H9 (cell line): ENCODE measurements around the gene CRY2. TPM values are rescaled to one million over a fixed set of nuclear protein-coding genes. Genes with fewer than 3 reads are reported as not detected.
A peak's percentile ranks its signal among the peaks of the same experiment; 100 is the strongest.

Source experiments
- DNase-seq: peaks from one replicate; pipeline ENCODE4 v3.0.0-alpha.2; 2017
- H2AFZ ChIP-seq: one replicate; pipeline ENCODE4 v1.6.1; 2013; ENCODE audit warnings: mild to moderate bottlenecking, low read length, control low read depth, moderate library complexity
- H2AK5ac ChIP-seq: 2 replicates; pipeline ENCODE4 v1.6.1; 2013; ENCODE audit warnings: low read length, control low read depth, mixed read lengths; ENCODE audit not compliant: insufficient read length
- H2BK120ac ChIP-seq: one replicate; pipeline ENCODE4 v1.6.1; 2013; ENCODE audit warnings: low read depth, mild to moderate bottlenecking, low read length, control low read depth, inconsistent platforms; ENCODE audit not compliant: poor library complexity, severe bottlenecking
- H2BK12ac ChIP-seq: 2 replicates; pipeline ENCODE4 v1.6.1; 2013; ENCODE audit warnings: low read length, control low read depth, mixed read lengths, low read depth; ENCODE audit not compliant: insufficient read length
- H2BK15ac ChIP-seq: 2 replicates; pipeline ENCODE4 v1.6.1; 2013; ENCODE audit warnings: low read depth, low read length, control low read depth
- H2BK20ac ChIP-seq: one replicate; pipeline ENCODE4 v1.6.1; 2013; ENCODE audit warnings: low read depth, mild to moderate bottlenecking, low read length, control low read depth, inconsistent platforms; ENCODE audit not compliant: poor library complexity, severe bottlenecking
- H2BK5ac ChIP-seq: 2 replicates; pipeline ENCODE4 v1.6.1; 2013; ENCODE audit warnings: low read length, control low read depth, mixed read lengths; ENCODE audit not compliant: insufficient read length
- H3K14ac ChIP-seq: 2 replicates; pipeline ENCODE4 v1.6.1; 2013; ENCODE audit warnings: low read length, control low read depth; ENCODE audit not compliant: insufficient read depth
- H3K18ac ChIP-seq: 2 replicates; pipeline ENCODE4 v1.6.1; 2013; ENCODE audit warnings: low read depth, mild to moderate bottlenecking, mixed read lengths, low read length, control low read depth; ENCODE audit not compliant: insufficient read length
- H3K23ac ChIP-seq: 2 replicates; pipeline ENCODE4 v1.6.1; 2013; ENCODE audit warnings: low read length, control low read depth, mixed read lengths, low read depth; ENCODE audit not compliant: insufficient read length
- H3K23me2 ChIP-seq: 2 replicates; pipeline ENCODE4 v1.6.1; 2013; ENCODE audit warnings: low read depth, mild to moderate bottlenecking, mixed read lengths, low read length, control low read depth; ENCODE audit not compliant: insufficient read length, poor library complexity, severe bottlenecking
- H3K27ac ChIP-seq: 2 replicates; pipeline ENCODE4 v1.5.1; 2013; ENCODE audit warnings: low read length, control low read depth, mixed read lengths, low read depth; ENCODE audit not compliant: insufficient read length
- H3K27me3 ChIP-seq: 2 replicates; pipeline ENCODE4 v1.6.1; 2013; ENCODE audit warnings: low read length, control low read depth, inconsistent platforms; ENCODE audit not compliant: insufficient read depth
- H3K4ac ChIP-seq: 2 replicates; pipeline ENCODE4 v1.6.1; 2013; ENCODE audit warnings: low read depth, mild to moderate bottlenecking, control low read depth, inconsistent platforms, low read length, moderate library complexity
- H3K4me1 ChIP-seq: 2 replicates; pipeline ENCODE4 v1.6.1; 2013; ENCODE audit warnings: low read length, control low read depth, inconsistent platforms; ENCODE audit not compliant: insufficient read depth
- H3K4me2 ChIP-seq: 2 replicates; pipeline ENCODE4 v1.6.1; 2013; ENCODE audit warnings: low read length, control low read depth, mixed read lengths; ENCODE audit not compliant: insufficient read length, insufficient read depth
- H3K56ac ChIP-seq: 2 replicates; pipeline ENCODE4 v1.6.1; 2013; ENCODE audit warnings: low read depth, mild to moderate bottlenecking, mixed read lengths, low read length, control low read depth; ENCODE audit not compliant: insufficient read length
- H3K79me1 ChIP-seq: 2 replicates; pipeline ENCODE4 v1.6.1; 2013; ENCODE audit warnings: low read depth, mild to moderate bottlenecking, moderate library complexity, low read length, control low read depth, inconsistent platforms; ENCODE audit not compliant: insufficient read depth, poor library complexity, severe bottlenecking
- H3K79me2 ChIP-seq: 2 replicates; pipeline ENCODE4 v1.6.1; 2013; ENCODE audit warnings: low read length, control low read depth, inconsistent platforms; ENCODE audit not compliant: insufficient read depth
- H3K9ac ChIP-seq: 2 replicates; pipeline ENCODE4 v1.6.1; 2013; ENCODE audit warnings: low read length, control low read depth, mixed read lengths; ENCODE audit not compliant: insufficient read length; ENCODE audit errors: extremely low read depth
- H3K9me3 ChIP-seq: one replicate; pipeline ENCODE4 v1.6.1; 2013; ENCODE audit warnings: low read depth, low read length, inconsistent platforms; ENCODE audit not compliant: control insufficient read depth
- H3T11ph ChIP-seq: one replicate; pipeline ENCODE4 v1.6.1; 2013; ENCODE audit warnings: mild to moderate bottlenecking, low read length, control low read depth, inconsistent platforms
- H4K20me1 ChIP-seq: one replicate; pipeline ENCODE4 v1.6.1; 2013; ENCODE audit not compliant: control insufficient read depth, insufficient read length, insufficient read depth
- H4K5ac ChIP-seq: 2 replicates; pipeline ENCODE4 v1.6.1; 2013; ENCODE audit warnings: low read depth, mild to moderate bottlenecking, mixed read lengths, low read length, control low read depth; ENCODE audit not compliant: insufficient read length
- H4K8ac ChIP-seq: replicated peaks from 2 replicates; pipeline ENCODE4 v1.6.1; 2013; ENCODE audit warnings: low read length, control low read depth, mixed read lengths, low read depth; ENCODE audit not compliant: insufficient read length
- H4K91ac ChIP-seq: 2 replicates; pipeline ENCODE4 v1.6.1; 2013; ENCODE audit warnings: low read depth, mild to moderate bottlenecking, moderate library complexity, mixed read lengths, low read length, control low read depth; ENCODE audit not compliant: insufficient read length
- H3K27ac Mint-ChIP-seq, 3 experiments: 2 replicates in 2 of 3; 3 replicates in 1 of 3; pipeline ENCODE4 v1.8.0; 2020 to 2021; ENCODE audit warnings: mixed read lengths in 3 of 3, mild to moderate bottlenecking in 1 of 3, moderate library complexity in 1 of 3
- H3K27me3 Mint-ChIP-seq: 2 replicates; pipeline ENCODE4 v1.8.0; 2021; ENCODE audit warnings: low read depth, mild to moderate bottlenecking, moderate library complexity, mixed read lengths
- H3K36me3 Mint-ChIP-seq, 3 experiments: 2 replicates in 2 of 3; 3 replicates in 1 of 3; pipeline ENCODE4 v1.8.0; 2020 to 2021; ENCODE audit warnings: low read depth in 3 of 3, mixed read lengths in 3 of 3; ENCODE audit not compliant: insufficient read depth in 1 of 3
- H3K4me1 Mint-ChIP-seq, 2 experiments: 2 replicates each; pipeline ENCODE4 v1.8.0; 2020; ENCODE audit warnings: mixed read lengths in 2 of 2
- H3K4me3 Mint-ChIP-seq, 2 experiments: 2 replicates in 1 of 2; 3 replicates in 1 of 2; pipeline ENCODE4 v1.8.0; 2020 to 2021; ENCODE audit warnings: mild to moderate bottlenecking in 2 of 2, mixed read lengths in 2 of 2, moderate library complexity in 1 of 2
- H3K9me3 Mint-ChIP-seq, 2 experiments: 2 replicates in 1 of 2; 3 replicates in 1 of 2; pipeline ENCODE4 v1.8.0; 2020; ENCODE audit warnings: mild to moderate bottlenecking in 2 of 2, mixed read lengths in 2 of 2, moderate library complexity in 1 of 2
- WGBS: extraction: QIAGEN DNeasy Blood & Tissue Kit; methylation state at CpG from one replicate; pipeline ENCODE4 v1.1.7; 2013; ENCODE audit warnings: missing lambda C conversion rate, low lambda C conversion rate, mixed read lengths; ENCODE audit not compliant: insufficient read length; ENCODE audit errors: extremely low coverage; 5-methylcytosine and 5-hydroxymethylcytosine counted together
- total RNA-seq: library from RNA; stranded (reverse); gene quantifications from 2 replicates; pipeline ENCODE4 v1.2.1, GENCODE V29; 2021
- TF ChIP-seq, protein P1 (sequence below): fragments of 200-600 bp; sonication (generic); conservative IDR thresholded peaks from 3 replicates; pipeline ENCODE4 v1.8.0; 2021; ENCODE audit warnings: antibody characterized with exemption, mild to moderate bottlenecking

Gene CRY2
- total RNA-seq, 1 experiment from 2014 or later, result 14.4 TPM

- no peak overlapping the region for H2BK120ac ChIP-seq
- H3K27ac Mint-ChIP-seq, result peak overlapping the region in 1 of 3 experiments; percentile 20; a peak in 2 of 7 replicates
- no peak overlapping the region for H3K18ac ChIP-seq
- no peak overlapping the region for H2BK12ac ChIP-seq
- no CpG with 5 or more reads among the region's 5 CpGs for WGBS
- H3K4me1 ChIP-seq, result peaks cover 4% of the 10 kb centered on the region
- peaks cover 8 to 49% (median 48%) of the 10 kb centered on the region in 3 experiments; a peak in 6 of 7 replicates for H3K36me3 Mint-ChIP-seq
- no peak overlapping the region for H4K5ac ChIP-seq
- no peaks in the 10 kb centered on the region for H3K79me1 ChIP-seq
- H3K4me3 Mint-ChIP-seq, result peak overlapping the region in 1 of 2 experiments; percentile 44; a peak in 2 of 5 replicates
- H2BK20ac ChIP-seq, result no peak overlapping the region
- no peak overlapping the region for H3K56ac ChIP-seq
- no peak for DNase-seq
- no peaks in the 10 kb centered on the region for H3K23me2 ChIP-seq
- H2BK15ac ChIP-seq, result no peak overlapping the region
- peaks cover 21 to 42% of the 10 kb centered on the region in 2 experiments for H3K4me1 Mint-ChIP-seq
- H3K27ac ChIP-seq, result no peak overlapping the region
- H2BK5ac ChIP-seq, result no peak overlapping the region
- no peaks in the 10 kb centered on the region; the same call in 1 of the 2 replicates for H3K79me2 ChIP-seq
- H3K9me3 ChIP-seq, result no peaks in the 10 kb centered on the region
- H2AK5ac ChIP-seq, result no peak overlapping the region
- H3K9me3 Mint-ChIP-seq, result no peaks in the 10 kb centered on the region
- no peak overlapping the region for H4K8ac ChIP-seq
- no peak overlapping the region for H2AFZ ChIP-seq
- H3K9ac ChIP-seq, result no peak overlapping the region
- H3K27me3 ChIP-seq, result no peaks in the 10 kb centered on the region
- no peaks in the 10 kb centered on the region for H3K27me3 Mint-ChIP-seq
- no peak overlapping the region for H3T11ph ChIP-seq
- no peak overlapping the region for H3K4me2 ChIP-seq
- no peak overlapping the region for H4K91ac ChIP-seq
- H3K14ac ChIP-seq, result no peak overlapping the region
- no peak overlapping the region for H3K23ac ChIP-seq
- H3K4ac ChIP-seq, result no peak overlapping the region
- no peaks in the 10 kb centered on the region for H4K20me1 ChIP-seq
- TF ChIP-seq, protein P1, sequence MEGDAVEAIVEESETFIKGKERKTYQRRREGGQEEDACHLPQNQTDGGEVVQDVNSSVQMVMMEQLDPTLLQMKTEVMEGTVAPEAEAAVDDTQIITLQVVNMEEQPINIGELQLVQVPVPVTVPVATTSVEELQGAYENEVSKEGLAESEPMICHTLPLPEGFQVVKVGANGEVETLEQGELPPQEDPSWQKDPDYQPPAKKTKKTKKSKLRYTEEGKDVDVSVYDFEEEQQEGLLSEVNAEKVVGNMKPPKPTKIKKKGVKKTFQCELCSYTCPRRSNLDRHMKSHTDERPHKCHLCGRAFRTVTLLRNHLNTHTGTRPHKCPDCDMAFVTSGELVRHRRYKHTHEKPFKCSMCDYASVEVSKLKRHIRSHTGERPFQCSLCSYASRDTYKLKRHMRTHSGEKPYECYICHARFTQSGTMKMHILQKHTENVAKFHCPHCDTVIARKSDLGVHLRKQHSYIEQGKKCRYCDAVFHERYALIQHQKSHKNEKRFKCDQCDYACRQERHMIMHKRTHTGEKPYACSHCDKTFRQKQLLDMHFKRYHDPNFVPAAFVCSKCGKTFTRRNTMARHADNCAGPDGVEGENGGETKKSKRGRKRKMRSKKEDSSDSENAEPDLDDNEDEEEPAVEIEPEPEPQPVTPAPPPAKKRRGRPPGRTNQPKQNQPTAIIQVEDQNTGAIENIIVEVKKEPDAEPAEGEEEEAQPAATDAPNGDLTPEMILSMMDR, result no peak
Observed at GRCh38 chr11:45858751-45859398, 11.6 kb downstream of the CRY2 start.
